Tibial nerve (tissue), 4 donors: ENCODE results near the gene COX11. TPM values are rescaled to one million over a fixed set of nuclear protein-coding genes. Genes with fewer than 3 reads are reported as not detected.
A peak's percentile ranks its signal among the peaks of the same experiment; 100 is the strongest.

Experiments
- DNase-seq, 2 donors: peaks; one replicate each; pipeline ENCODE4 v3.0.0-alpha.2; 2019; ENCODE audit warnings: low spot score in 2 of 2
- H3K27ac ChIP-seq, 4 donors: fragments of 200-600 bp; sonication (generic) in 3 of 4; one replicate each; pipeline ENCODE4 v1.5.1; 2017 to 2019; ENCODE audit warnings: mild to moderate bottlenecking in 1 of 4
- H3K27me3 ChIP-seq, 2 donors: fragments of 200-600 bp; sonication (generic) in 1 of 2; one replicate each; pipeline versions ENCODE4 v1.5.1 to v1.6.0; 2017 to 2019
- H3K36me3 ChIP-seq, 3 donors: fragments of 200-600 bp; sonication (generic); one replicate each; pipeline ENCODE4 v1.5.1; 2018 to 2019
- H3K4me1 ChIP-seq, 4 donors: fragments of 200-600 bp; sonication (generic) in 3 of 4; one replicate each; pipeline ENCODE4 v1.5.1; 2017 to 2019
- H3K4me3 ChIP-seq, 4 donors: fragments of 200-600 bp; sonication (generic) in 3 of 4; one replicate each; pipeline ENCODE4 v1.5.1; 2017 to 2019; ENCODE audit warnings: mild to moderate bottlenecking in 1 of 4, moderate library complexity in 1 of 4
- H3K9me3 ChIP-seq, 4 donors: fragments of 200-600 bp; sonication (generic) in 3 of 4; one replicate each; pipeline ENCODE4 v1.5.1; 2017 to 2019
- EP300 ChIP-seq, 2 donors: sonication (generic); formaldehyde crosslinking; IDR thresholded peaks; one replicate each; pipeline ENCODE4 v1.6.1; 2017; ENCODE audit warnings: antibody characterized with exemption in 2 of 2, mild to moderate bottlenecking in 1 of 2
- POLR2A ChIP-seq, 2 donors: fragments of 450-650 bp; IDR thresholded peaks; one replicate each; pipeline ENCODE4 v1.6.1; 2017; ENCODE audit warnings: antibody characterized with exemption in 2 of 2, mild to moderate bottlenecking in 2 of 2, moderate library complexity in 2 of 2
- WGBS, 2 donors: methylation state at CpG; one replicate each; pipeline ENCODE4 v1.1.5; 2018; 5-methylcytosine and 5-hydroxymethylcytosine counted together
- total RNA-seq, 4 donors: library from RNA; depleted of rRNA; stranded (reverse); fragments of >200 nt; gene quantifications; one replicate each; pipeline ENCODE4 v1.1.0, GENCODE V29; 2016
- TF ChIP-seq, protein P1 (sequence below), 5 experiments: fragments of 200-600 bp in 3 of 5; fragments of 450-650 bp in 2 of 5; sonication (generic) in 3 of 5; IDR thresholded peaks; one replicate each; pipeline ENCODE4 v1.5.1; 2016 to 2019; ENCODE audit warnings: antibody characterized with exemption in 5 of 5, mild to moderate bottlenecking in 3 of 5, moderate library complexity in 2 of 5

Gene COX11
- total RNA-seq, 4 donors from 2014 or later, result 50.7 to 105 (median 81.1) TPM

DNA sequence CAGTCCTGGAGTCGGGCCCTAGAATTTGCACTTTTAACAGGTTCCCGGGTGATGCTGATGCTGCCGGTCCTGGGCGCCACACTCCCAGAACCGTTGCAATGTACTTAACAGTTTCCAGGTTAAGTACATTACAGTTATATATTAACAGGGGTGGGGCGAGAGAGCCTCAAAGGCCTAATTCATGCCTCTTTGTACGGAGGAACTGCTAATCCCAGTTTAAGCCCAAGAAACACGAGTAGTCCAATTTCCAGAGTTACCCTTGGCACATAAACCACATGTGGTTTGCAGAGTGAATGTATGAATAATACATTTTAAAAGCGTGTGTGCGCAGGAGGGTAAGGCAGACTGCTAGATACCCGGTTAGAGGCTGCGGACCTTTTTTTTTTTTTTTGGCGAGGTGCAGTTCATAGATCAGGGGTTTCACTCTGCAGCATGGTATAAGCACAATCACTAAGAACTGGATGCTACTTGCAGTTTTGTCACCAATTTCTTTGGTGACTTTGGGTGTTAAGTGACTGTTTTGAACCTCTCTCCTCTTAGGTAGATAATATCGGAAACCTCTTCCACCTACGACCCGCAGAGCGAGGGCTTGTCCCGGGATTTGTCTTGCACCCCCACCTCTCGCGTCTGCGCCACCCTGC, 713 bp downstream of the COX11 start:
- WGBS, 2 donors, result 1 to 2% methylated on average over 21 of the region's 21 CpGs
- Histone ChIP-seq H3K4me1 (peaks cover 0 to 34% (median 12%) of the 10 kb centered on the region in 4 donors), H3K27ac (peak overlapping the region; percentile 37 to 91 (median 88)), H3K9me3 (no peaks in the 10 kb centered on the region), H3K27me3 (no peaks in the 10 kb centered on the region), H3K4me3 (peak overlapping the region; percentile 74 to 94 (median 87)), H3K36me3 (peaks cover 0 to 19% (median 0%) of the 10 kb centered on the region in 3 donors)
- no peak for TF ChIP-seq EP300 (IDR thresholded peaks at IDR 0.05)
- TF ChIP-seq, protein P1, sequence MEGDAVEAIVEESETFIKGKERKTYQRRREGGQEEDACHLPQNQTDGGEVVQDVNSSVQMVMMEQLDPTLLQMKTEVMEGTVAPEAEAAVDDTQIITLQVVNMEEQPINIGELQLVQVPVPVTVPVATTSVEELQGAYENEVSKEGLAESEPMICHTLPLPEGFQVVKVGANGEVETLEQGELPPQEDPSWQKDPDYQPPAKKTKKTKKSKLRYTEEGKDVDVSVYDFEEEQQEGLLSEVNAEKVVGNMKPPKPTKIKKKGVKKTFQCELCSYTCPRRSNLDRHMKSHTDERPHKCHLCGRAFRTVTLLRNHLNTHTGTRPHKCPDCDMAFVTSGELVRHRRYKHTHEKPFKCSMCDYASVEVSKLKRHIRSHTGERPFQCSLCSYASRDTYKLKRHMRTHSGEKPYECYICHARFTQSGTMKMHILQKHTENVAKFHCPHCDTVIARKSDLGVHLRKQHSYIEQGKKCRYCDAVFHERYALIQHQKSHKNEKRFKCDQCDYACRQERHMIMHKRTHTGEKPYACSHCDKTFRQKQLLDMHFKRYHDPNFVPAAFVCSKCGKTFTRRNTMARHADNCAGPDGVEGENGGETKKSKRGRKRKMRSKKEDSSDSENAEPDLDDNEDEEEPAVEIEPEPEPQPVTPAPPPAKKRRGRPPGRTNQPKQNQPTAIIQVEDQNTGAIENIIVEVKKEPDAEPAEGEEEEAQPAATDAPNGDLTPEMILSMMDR (IDR thresholded peaks at IDR 0.05), result peak in 2 of 5 experiments; percentile 47 to 55
- no peak for DNase-seq

DNA sequence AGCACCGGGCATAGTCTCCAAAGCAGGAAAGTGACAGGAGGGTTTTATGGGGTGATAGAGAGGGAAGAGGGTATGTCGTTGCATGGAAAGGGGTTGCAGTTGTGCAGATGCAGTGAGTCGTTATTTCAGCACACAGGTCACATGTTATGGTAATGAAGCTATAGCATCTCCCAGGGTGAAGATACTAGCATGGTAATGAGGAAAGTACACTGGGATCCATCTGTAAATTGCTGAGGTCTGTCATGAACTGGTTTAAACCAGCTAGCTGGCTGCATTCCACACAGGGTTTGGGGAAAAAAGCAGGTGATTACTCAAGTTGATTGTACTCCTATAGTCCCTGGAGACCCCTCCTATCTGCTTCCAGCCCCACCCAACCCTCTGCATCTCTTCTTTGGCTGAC, 11.7 kb downstream of the COX11 start:
- WGBS, 2 donors, result 61 to 66% methylated on average over 3 of the region's 3 CpGs
- Histone ChIP-seq H3K36me3 (peaks cover 5 to 85% (median 6%) of the 10 kb centered on the region in 3 donors), H3K27ac (no peak overlapping the region), H3K4me3 (no peak overlapping the region), H3K27me3 (no peaks in the 10 kb centered on the region), H3K9me3 (no peaks in the 10 kb centered on the region), H3K4me1 (no peaks in the 10 kb centered on the region)
- TF ChIP-seq, protein P1 (IDR thresholded peaks at IDR 0.05), result no peak
- TF ChIP-seq POLR2A (IDR thresholded peaks at IDR 0.05) (no peak), EP300 (IDR thresholded peaks at IDR 0.05) (no peak)
- DNase-seq, result no peak

DNA sequence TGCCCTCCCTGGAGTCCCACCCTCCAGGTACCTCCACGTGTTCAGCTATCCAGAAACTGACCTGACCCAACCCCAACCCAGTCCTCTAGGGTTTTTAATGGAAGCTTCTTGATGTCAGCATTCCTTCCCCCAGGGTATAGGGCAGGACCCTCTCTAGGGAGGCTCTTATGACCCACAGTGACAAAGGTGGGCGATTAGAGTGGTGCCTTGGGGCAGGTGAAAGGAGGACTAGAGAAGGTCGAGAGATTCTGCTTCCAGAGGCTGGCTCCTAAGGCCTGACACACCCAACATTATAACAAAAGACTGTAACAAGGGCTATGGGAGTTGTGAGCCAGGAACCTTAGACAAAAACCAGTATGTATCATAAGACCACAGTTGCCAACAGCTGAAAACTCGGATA, 17.2 kb downstream of the COX11 start:
- Histone ChIP-seq H3K36me3 (peaks cover 0 to 43% (median 0%) of the 10 kb centered on the region in 3 donors), H3K9me3 (no peaks in the 10 kb centered on the region), H3K27me3 (no peaks in the 10 kb centered on the region), H3K27ac (no peak overlapping the region), H3K4me3 (no peak overlapping the region), H3K4me1 (no peaks in the 10 kb centered on the region)
- TF ChIP-seq, protein P1 (IDR thresholded peaks at IDR 0.05), result no peak
- TF ChIP-seq EP300 (IDR thresholded peaks at IDR 0.05) (no peak), POLR2A (IDR thresholded peaks at IDR 0.05) (no peak)
- no peak for DNase-seq
- 71 to 84% methylated on average over 4 of the region's 4 CpGs for WGBS, 2 donors

DNA sequence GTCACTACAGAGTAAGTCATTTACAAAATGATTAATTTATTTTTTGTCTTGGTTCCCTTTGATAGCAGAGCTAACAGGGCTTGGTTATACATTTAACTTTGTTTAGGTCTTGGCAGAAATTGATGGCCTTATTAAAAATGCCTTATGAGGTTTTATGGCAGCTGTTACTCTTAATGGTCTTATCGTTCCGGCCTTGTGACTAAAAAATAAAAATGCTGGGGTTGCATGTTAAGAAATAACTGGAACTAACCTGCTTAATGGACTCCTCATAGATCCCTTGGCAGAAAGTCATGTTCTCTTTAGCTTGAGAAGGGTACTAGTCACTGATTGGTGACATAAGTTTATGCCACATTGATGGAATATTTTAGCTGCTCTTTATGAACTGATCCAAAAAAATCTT, 18.3 kb downstream of the COX11 start:
- no peaks in the 10 kb centered on the region for H3K4me1 ChIP-seq
- 87 to 90% methylated on average over 2 of the region's 2 CpGs for WGBS, 2 donors
- no peak overlapping the region for H3K27ac ChIP-seq
- TF ChIP-seq POLR2A (IDR thresholded peaks at IDR 0.05) (no peak), EP300 (IDR thresholded peaks at IDR 0.05) (no peak)
- TF ChIP-seq, protein P1 (IDR thresholded peaks at IDR 0.05), result no peak
- no peak for DNase-seq
- H3K27me3 ChIP-seq, result no peaks in the 10 kb centered on the region
- no peaks in the 10 kb centered on the region for H3K9me3 ChIP-seq
- no peak overlapping the region for H3K4me3 ChIP-seq
- peaks cover 0 to 33% (median 0%) of the 10 kb centered on the region in 3 donors for H3K36me3 ChIP-seq

DNA sequence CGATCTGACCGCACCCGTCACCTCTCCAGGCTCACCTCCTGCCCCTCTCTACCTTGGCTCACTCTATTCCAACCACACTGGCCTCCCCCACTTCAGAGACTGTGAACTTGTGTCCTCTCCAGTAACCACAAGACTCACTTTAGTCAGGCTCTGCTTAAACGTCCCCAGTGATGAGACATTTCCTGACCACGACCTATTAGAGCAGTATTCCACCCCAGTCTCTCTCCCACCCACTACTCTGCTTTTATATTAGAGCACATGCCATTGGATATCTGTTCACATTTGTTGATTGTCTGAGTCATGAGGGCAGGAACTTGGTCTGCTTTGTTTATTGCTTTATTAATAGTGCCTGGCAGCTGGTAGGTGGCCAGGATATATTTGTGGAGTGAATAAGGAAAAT, 20.1 kb downstream of the COX11 start:
- no peak for DNase-seq
- Histone ChIP-seq H3K27me3 (no peaks in the 10 kb centered on the region), H3K36me3 (peaks cover 0 to 15% (median 0%) of the 10 kb centered on the region in 3 donors), H3K4me3 (no peak overlapping the region), H3K4me1 (no peaks in the 10 kb centered on the region), H3K27ac (no peak overlapping the region), H3K9me3 (no peaks in the 10 kb centered on the region)
- TF ChIP-seq EP300 (IDR thresholded peaks at IDR 0.05) (no peak), POLR2A (IDR thresholded peaks at IDR 0.05) (no peak)
- TF ChIP-seq, protein P1 (IDR thresholded peaks at IDR 0.05), result no peak
- WGBS, 2 donors, result 58 to 72% methylated on average over 5 of the region's 5 CpGs
